HepG2 (cell line): Measurements from ENCODE around the gene MNT. TPM values are rescaled to one million over a fixed set of nuclear protein-coding genes. Genes with fewer than 3 reads are reported as not detected.

Source experiments
- ARID2 ChIP-seq: sonication (generic); formaldehyde crosslinking; IDR thresholded peaks from 2 replicates; pipeline ENCODE4 v1.8.1; 2022; ENCODE audit warnings: mild to moderate bottlenecking, missing genetic modification reagents, borderline replicate concordance
- BORCS8-MEF2B ChIP-seq: sonication (generic); formaldehyde crosslinking; IDR thresholded peaks from 2 replicates; pipeline ENCODE4 v1.8.0; 2022; ENCODE audit warnings: mild to moderate bottlenecking, missing genetic modification reagents
- DMAP1 ChIP-seq: IDR thresholded peaks from 2 replicates; pipeline ENCODE4 v1.6.1; 2016
- DNMT3B ChIP-seq: conservative IDR thresholded peaks from 2 replicates; pipeline ENCODE4 v1.6.1; 2016; ENCODE audit warnings: missing biosample characterization, control low read depth
- ETS1 ChIP-seq: sonication (generic); formaldehyde crosslinking; IDR thresholded peaks from 2 replicates; pipeline ENCODE4 v1.4.0; 2020; ENCODE audit warnings: missing genetic modification reagents
- FLYWCH1 ChIP-seq: sonication (generic); formaldehyde crosslinking; IDR thresholded peaks from 2 replicates; pipeline ENCODE4 v1.8.1; 2023; ENCODE audit warnings: mild to moderate bottlenecking, missing genetic modification reagents
- FOSL2 ChIP-seq: sonication (generic); formaldehyde crosslinking; IDR thresholded peaks from 2 replicates; pipeline ENCODE4 v1.4.0; 2020; ENCODE audit warnings: missing genetic modification reagents
- HIC2 ChIP-seq: sonication (generic); formaldehyde crosslinking; IDR thresholded peaks from 2 replicates; pipeline ENCODE4 v1.9.0; 2022; ENCODE audit warnings: low read depth, missing genetic modification reagents
- KAT2B ChIP-seq: fragments of 150-350 bp; IDR thresholded peaks from 2 replicates; pipeline ENCODE4 v1.6.1; 2014; ENCODE audit warnings: low read depth, low read length, borderline replicate concordance
- KLF15 ChIP-seq: sonication (generic); formaldehyde crosslinking; IDR thresholded peaks from 2 replicates; pipeline ENCODE4 v1.8.1; 2023; ENCODE audit warnings: borderline replicate concordance, mild to moderate bottlenecking, inconsistent platforms, missing genetic modification reagents, mixed read lengths
- MIER2 ChIP-seq: IDR thresholded peaks from 2 replicates; pipeline ENCODE4 v1.6.1; 2016; ENCODE audit warnings: missing biosample characterization, missing genetic modification reagents
- POGZ ChIP-seq: sonication (generic); formaldehyde crosslinking; IDR thresholded peaks from 2 replicates; pipeline ENCODE4 v1.4.0; 2020; ENCODE audit warnings: mild to moderate bottlenecking, missing genetic modification reagents
- SP4 ChIP-seq: sonication (generic); formaldehyde crosslinking; IDR thresholded peaks from 2 replicates; pipeline ENCODE4 v1.8.1; 2023; ENCODE audit warnings: mild to moderate bottlenecking, missing genetic modification reagents
- TCF7 ChIP-seq: sonication (generic); IDR thresholded peaks from 2 replicates; pipeline ENCODE4 v1.6.1; 2016; ENCODE audit warnings: antibody characterized with exemption, low read depth
- ZNF263 ChIP-seq: sonication (generic); formaldehyde crosslinking; IDR thresholded peaks from 2 replicates; pipeline ENCODE4 v1.4.0; 2020; ENCODE audit warnings: missing genetic modification reagents
- ZNF274 ChIP-seq: sonication (generic); formaldehyde crosslinking; IDR thresholded peaks from 2 replicates; pipeline ENCODE4 v1.5.1; 2020; ENCODE audit warnings: mild to moderate bottlenecking, missing genetic modification reagents
- ZNF484 ChIP-seq: sonication (generic); formaldehyde crosslinking; IDR thresholded peaks from 2 replicates; pipeline ENCODE4 v1.5.1; 2020; ENCODE audit warnings: mild to moderate bottlenecking, low read depth, missing genetic modification reagents, borderline replicate concordance
- ZNF503 ChIP-seq: sonication (generic); formaldehyde crosslinking; IDR thresholded peaks from 2 replicates; pipeline ENCODE4 v1.4.0; 2020; ENCODE audit warnings: missing genetic modification reagents
- ZNF576 ChIP-seq: sonication (generic); formaldehyde crosslinking; IDR thresholded peaks from 2 replicates; pipeline ENCODE4 v1.4.0; 2020; ENCODE audit warnings: mild to moderate bottlenecking, missing genetic modification reagents
- polyA plus RNA-seq, 8 experiments: library from polyadenylated mRNA; depleted of rRNA in 3 of 8; stranded (reverse) in 7 of 8; unstranded in 1 of 8; fragments of >200 nt; fragmentation: Illumina TruSeq in 4 of 8; extraction: Trizol in 4 of 8; gene quantifications; 2 replicates each; pipeline versions ENCODE4 v1.2.1 to v1.2.3, GENCODE V29; 2011 to 2016; ENCODE audit warnings: low read depth in 4 of 8, missing spikeins in 1 of 8, mixed read lengths in 1 of 8; ENCODE audit not compliant: insufficient read depth in 1 of 8
- total RNA-seq, 5 experiments: library from RNA; depleted of rRNA; stranded (reverse); fragments of >200 nt; fragmentation: Illumina TruSeq; extraction: Trizol; gene quantifications; 2 replicates each; pipeline ENCODE4 v1.2.3, GENCODE V29; 2016; ENCODE audit warnings: low read depth in 1 of 5
- TF ChIP-seq, protein P1 (sequence below): IDR thresholded peaks from 2 replicates; pipeline ENCODE4 v1.6.1; 2012; ENCODE audit warnings: low read depth, low read length, improper control_type of control experiment
- TF ChIP-seq, protein P2 (sequence below): sonication (generic); formaldehyde crosslinking; IDR thresholded peaks from 2 replicates; pipeline ENCODE4 v1.8.0; 2023; ENCODE audit warnings: mild to moderate bottlenecking, missing genetic modification reagents

Gene MNT
- total and polyA plus RNA-seq, 2 of the 13 experiments (the other 11 are each of a cell fraction or from before 2014, with no cell fraction given), result 2.1 to 3.5 TPM

GRCh38 chr17:2338315-2338657 lies 62.6 kb downstream of the MNT start (continued):
- TF ChIP-seq ETS1 (CRISPR knock-in tag), result no peak
- TF ChIP-seq ARID2 (CRISPR knock-in tag), result no peak
- TF ChIP-seq DMAP1 (CRISPR knock-in tag), result no peak
- TF ChIP-seq ZNF484 (CRISPR knock-in tag), result no peak
- TF ChIP-seq ZNF274, result no peak
- TF ChIP-seq, protein P1, sequence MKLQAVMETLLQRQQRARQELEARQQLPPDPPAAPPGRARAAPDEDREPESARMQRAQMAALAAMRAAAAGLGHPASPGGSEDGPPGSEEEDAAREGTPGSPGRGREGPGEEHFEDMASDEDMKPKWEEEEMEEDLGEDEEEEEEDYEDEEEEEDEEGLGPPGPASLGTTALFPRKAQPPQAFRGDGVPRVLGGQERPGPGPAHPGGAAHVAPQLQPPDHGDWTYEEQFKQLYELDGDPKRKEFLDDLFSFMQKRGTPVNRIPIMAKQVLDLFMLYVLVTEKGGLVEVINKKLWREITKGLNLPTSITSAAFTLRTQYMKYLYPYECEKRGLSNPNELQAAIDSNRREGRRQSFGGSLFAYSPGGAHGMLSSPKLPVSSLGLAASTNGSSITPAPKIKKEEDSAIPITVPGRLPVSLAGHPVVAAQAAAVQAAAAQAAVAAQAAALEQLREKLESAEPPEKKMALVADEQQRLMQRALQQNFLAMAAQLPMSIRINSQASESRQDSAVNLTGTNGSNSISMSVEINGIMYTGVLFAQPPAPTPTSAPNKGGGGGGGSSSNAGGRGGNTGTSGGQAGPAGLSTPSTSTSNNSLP, result no peak
- TF ChIP-seq BORCS8-MEF2B, result no peak
- no peak for TF ChIP-seq MIER2 (CRISPR knock-in tag)
- TF ChIP-seq FLYWCH1 (CRISPR knock-in tag), result no peak
- TF ChIP-seq KAT2B, result no peak
- TF ChIP-seq ZNF503 (CRISPR knock-in tag), result no peak
- peak; percentile 6; the same call in 1 of the 2 replicates for TF ChIP-seq POGZ (CRISPR knock-in tag)
- no peak for TF ChIP-seq ZNF576 (CRISPR knock-in tag)
- no peak for TF ChIP-seq SP4 (CRISPR knock-in tag)
- no peak for TF ChIP-seq ZNF263 (CRISPR knock-in tag)
- TF ChIP-seq HIC2, result no peak; the same call in 1 of the 2 replicates
- peak; percentile 67 for TF ChIP-seq FOSL2 (CRISPR knock-in tag)
- no peak for TF ChIP-seq TCF7
- TF ChIP-seq DNMT3B (CRISPR knock-in tag), result no peak
- TF ChIP-seq KLF15 (CRISPR knock-in tag), result no peak
- TF ChIP-seq, protein P2, sequence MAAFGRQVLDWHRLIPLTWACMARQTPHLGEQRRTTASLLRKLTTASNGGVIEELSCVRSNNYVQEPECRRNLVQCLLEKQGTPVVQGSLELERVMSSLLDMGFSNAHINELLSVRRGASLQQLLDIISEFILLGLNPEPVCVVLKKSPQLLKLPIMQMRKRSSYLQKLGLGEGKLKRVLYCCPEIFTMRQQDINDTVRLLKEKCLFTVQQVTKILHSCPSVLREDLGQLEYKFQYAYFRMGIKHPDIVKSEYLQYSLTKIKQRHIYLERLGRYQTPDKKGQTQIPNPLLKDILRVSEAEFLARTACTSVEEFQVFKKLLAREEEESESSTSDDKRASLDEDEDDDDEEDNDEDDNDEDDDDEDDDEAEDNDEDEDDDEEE (CRISPR knock-in tag), result no peak
